ENCODE results near the gene SFTPA2.

The SFTPA2 gene

GRCh38 chr10:79586933-79587332 lies 26.7 kb upstream of the SFTPA2 start:
- no peak for TF ChIP-seq REST (IDR thresholded peaks at IDR 0.05; ENCODE audit: insufficient read depth in 1 of 2, low read depth in 2 of 2, low read length in 2 of 2)
- no peak for TF ChIP-seq FOXP2 (optimal IDR thresholded peaks at IDR 0.05; ENCODE audit: borderline replicate concordance, extremely low read depth, extremely low read length, insufficient read depth)
- TF ChIP-seq SIN3A (IDR thresholded peaks at IDR 0.05; ENCODE audit: borderline replicate concordance, insufficient read depth, low read length): no peak
- no peak for TF ChIP-seq TAF1 (IDR thresholded peaks at IDR 0.05; ENCODE audit: borderline replicate concordance, insufficient read depth, low read length)
- TF ChIP-seq POLR2AphosphoS5 (IDR thresholded peaks at IDR 0.05; ENCODE audit: low read depth, low read length): no peak

- TF ChIP-seq FOXP2 (optimal IDR thresholded peaks at IDR 0.05; ENCODE audit: borderline replicate concordance, extremely low read depth, extremely low read length, insufficient read depth) (no peak), SIN3A (IDR thresholded peaks at IDR 0.05; ENCODE audit: borderline replicate concordance, insufficient read depth, low read length) (no peak), POLR2AphosphoS5 (IDR thresholded peaks at IDR 0.05; ENCODE audit: low read depth, low read length) (no peak), TAF1 (IDR thresholded peaks at IDR 0.05; ENCODE audit: borderline replicate concordance, insufficient read depth, low read length) (no peak), REST (IDR thresholded peaks at IDR 0.05; ENCODE audit: insufficient read depth in 1 of 2, low read depth in 2 of 2, low read length in 2 of 2) (no peak)
Observed at GRCh38 chr10:79585870-79586527, 25.8 kb upstream of the SFTPA2 start.

GRCh38 chr10:79583488-79584024 lies 23.3 kb upstream of the SFTPA2 start:
- TF ChIP-seq POLR2AphosphoS5 (IDR thresholded peaks at IDR 0.05; ENCODE audit: low read depth, low read length) (no peak), REST (IDR thresholded peaks at IDR 0.05; ENCODE audit: insufficient read depth in 1 of 2, low read depth in 2 of 2, low read length in 2 of 2) (no peak), TAF1 (IDR thresholded peaks at IDR 0.05; ENCODE audit: borderline replicate concordance, insufficient read depth, low read length) (no peak), SIN3A (IDR thresholded peaks at IDR 0.05; ENCODE audit: borderline replicate concordance, insufficient read depth, low read length) (no peak), FOXP2 (optimal IDR thresholded peaks at IDR 0.05; ENCODE audit: borderline replicate concordance, extremely low read depth, extremely low read length, insufficient read depth) (no peak)

GRCh38 chr10:79582096-79582495 lies 21.9 kb upstream of the SFTPA2 start:
- no peak for TF ChIP-seq TAF1 (IDR thresholded peaks at IDR 0.05; ENCODE audit: borderline replicate concordance, insufficient read depth, low read length)
- TF ChIP-seq FOXP2 (optimal IDR thresholded peaks at IDR 0.05; ENCODE audit: borderline replicate concordance, extremely low read depth, extremely low read length, insufficient read depth): no peak
- no peak for TF ChIP-seq REST (IDR thresholded peaks at IDR 0.05; ENCODE audit: insufficient read depth in 1 of 2, low read depth in 2 of 2, low read length in 2 of 2)
- TF ChIP-seq SIN3A (IDR thresholded peaks at IDR 0.05; ENCODE audit: borderline replicate concordance, insufficient read depth, low read length): no peak
- TF ChIP-seq POLR2AphosphoS5 (IDR thresholded peaks at IDR 0.05; ENCODE audit: low read depth, low read length): no peak

Measured in PFSK-1 (cell line).